Neural progenitor cell (in vitro differentiated cells): ENCODE measurements around the gene MRPL24. TPM values are rescaled to one million over a fixed set of nuclear protein-coding genes. Genes with fewer than 3 reads are reported as not detected.

Experiments
- DNase-seq: peaks from one replicate; pipeline ENCODE4 v3.0.0-alpha.2; 2016; ENCODE audit warnings: low spot score
- H2AFZ ChIP-seq: fragments of 200-600 bp; sonication (generic); replicated peaks from 2 replicates; pipeline ENCODE4 v1.6.1; 2016; ENCODE audit warnings: antibody characterized with exemption
- H3F3A ChIP-seq: fragments of 200-600 bp; sonication (generic); 2 replicates; pipeline ENCODE4 v1.6.1; 2016; ENCODE audit warnings: antibody characterized with exemption, low read depth
- H3K27ac ChIP-seq: fragments of 200-600 bp; sonication (generic); 2 replicates; pipeline ENCODE4 v1.5.1; 2016; ENCODE audit warnings: mild to moderate bottlenecking
- H3K27me3 ChIP-seq: fragments of 200-600 bp; sonication (generic); 2 replicates; pipeline ENCODE4 v1.6.1; 2016; ENCODE audit warnings: mild to moderate bottlenecking, moderate library complexity
- H3K36me3 ChIP-seq: fragments of 200-600 bp; sonication (generic); 2 replicates; pipeline ENCODE4 v1.5.1; 2016
- H3K4me1 ChIP-seq: fragments of 200-600 bp; sonication (generic); 2 replicates; pipeline ENCODE4 v1.6.1; 2016; ENCODE audit warnings: mixed run types
- H3K4me2 ChIP-seq: fragments of 200-600 bp; sonication (generic); 2 replicates; pipeline ENCODE4 v1.6.1; 2016
- H3K4me3 ChIP-seq: fragments of 200-600 bp; sonication (generic); 2 replicates; pipeline ENCODE4 v1.5.1; 2016
- H3K79me2 ChIP-seq: fragments of 200-600 bp; sonication (generic); 2 replicates; pipeline ENCODE4 v1.6.1; 2016; ENCODE audit warnings: low read depth
- H3K9ac ChIP-seq: fragments of 200-600 bp; sonication (generic); 2 replicates; pipeline ENCODE4 v1.6.1; 2016
- H3K9me3 ChIP-seq: fragments of 200-600 bp; sonication (generic); 2 replicates; pipeline ENCODE4 v1.5.1; 2016; ENCODE audit warnings: low read depth
- H4K20me1 ChIP-seq: fragments of 200-600 bp; sonication (generic); 2 replicates; pipeline ENCODE4 v1.6.1; 2016; ENCODE audit warnings: low read depth
- H3K27ac Mint-ChIP-seq: 3 replicates; pipeline ENCODE4 v1.8.0; 2021; ENCODE audit warnings: mixed read lengths
- H3K27me3 Mint-ChIP-seq: 2 replicates; pipeline ENCODE4 v1.8.0; 2022; ENCODE audit warnings: low read depth, mild to moderate bottlenecking, inconsistent platforms, moderate library complexity, mixed read lengths; ENCODE audit not compliant: insufficient read depth
- H3K36me3 Mint-ChIP-seq: 3 replicates; pipeline ENCODE4 v1.8.0; 2021; ENCODE audit warnings: mixed read lengths
- H3K4me1 Mint-ChIP-seq: 3 replicates; pipeline ENCODE4 v1.8.0; 2021; ENCODE audit warnings: mixed read lengths
- H3K4me3 Mint-ChIP-seq: 3 replicates; pipeline ENCODE4 v1.8.0; 2021; ENCODE audit warnings: mild to moderate bottlenecking, moderate library complexity, mixed read lengths
- H3K9me3 Mint-ChIP-seq: 3 replicates; pipeline ENCODE4 v1.8.0; 2020; ENCODE audit warnings: mixed read lengths
- EZH2 ChIP-seq: fragments of 200-600 bp; sonication (generic); IDR thresholded peaks from 2 replicates; pipeline ENCODE4 v1.6.1; 2017; ENCODE audit warnings: antibody characterized with exemption, mild to moderate bottlenecking, moderate library complexity
- EZH2phosphoT487 ChIP-seq: fragments of 200-600 bp; sonication (generic); IDR thresholded peaks from 2 replicates; pipeline ENCODE4 v1.6.1; 2017; ENCODE audit warnings: antibody characterized with exemption
- total RNA-seq: library from RNA; depleted of rRNA; stranded (reverse); fragments of >200 nt; gene quantifications from 2 replicates; pipeline ENCODE4 v1.2.3, GENCODE V29; 2015; ENCODE audit warnings: low replicate concordance
- TF ChIP-seq, protein P1 (sequence below): fragments of 200-600 bp; sonication (generic); IDR thresholded peaks from 2 replicates; pipeline ENCODE4 v1.5.1; 2017; ENCODE audit warnings: antibody characterized with exemption, mild to moderate bottlenecking

The MRPL24 gene
- total RNA-seq, 1 donor from 2014 or later, result 21.4 TPM

GRCh38 chr1:156708218-156708661 lies 32.6 kb downstream of the MRPL24 start:
- peak overlapping the region; percentile 91 for H3K27ac ChIP-seq
- no peak overlapping the region for H3K9ac ChIP-seq

DNA sequence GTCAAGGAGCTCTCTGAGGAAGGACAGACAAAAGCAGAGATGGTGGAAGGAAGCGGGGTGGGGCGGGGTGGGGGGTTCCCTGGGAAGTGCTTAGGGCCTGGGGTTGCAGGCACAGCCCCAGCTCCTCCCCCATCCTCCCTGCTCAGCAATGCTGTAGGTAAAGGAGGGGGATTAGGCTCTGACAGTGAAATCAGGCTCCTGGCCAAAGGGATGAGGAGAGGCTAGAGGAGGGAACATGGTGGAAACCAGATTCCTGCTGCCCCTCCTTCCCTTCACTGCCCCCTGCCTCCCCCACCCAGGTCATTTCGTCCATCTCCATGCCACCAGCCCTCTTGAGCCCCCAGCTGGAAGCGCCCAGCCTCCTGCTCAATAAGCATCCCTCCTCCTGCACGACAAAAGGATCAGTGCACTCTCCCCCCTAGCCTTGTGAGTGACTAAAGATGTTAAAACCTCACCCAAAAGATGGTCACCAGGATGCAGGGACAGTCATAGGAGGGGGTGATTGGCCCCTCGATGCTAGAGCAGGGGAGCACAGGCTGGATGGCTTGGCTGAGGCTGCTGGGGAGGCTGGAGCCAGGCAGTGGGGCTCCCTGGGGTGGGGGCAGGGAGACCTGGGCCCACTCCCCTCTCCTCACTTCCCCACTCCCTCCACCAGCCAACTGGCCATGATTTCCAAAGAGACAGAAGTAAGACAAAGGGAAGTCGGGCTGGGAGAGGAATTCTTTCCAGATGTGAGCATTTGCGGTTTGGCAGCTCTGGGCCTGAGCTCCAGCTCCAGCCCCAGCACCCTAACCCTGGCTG lies 33.3 kb downstream of the MRPL24 start:
- Histone ChIP-seq H3K4me2 (peak overlapping the region; percentile 96), H3K4me1 (peaks cover 75% of the 10 kb centered on the region), H2AFZ (no peak overlapping the region), H3K4me3 (peak overlapping the region; percentile 61), H3F3A (peaks cover 87% of the 10 kb centered on the region), H3K27ac (peak overlapping the region; percentile 91), H3K79me2 (peaks cover 26% of the 10 kb centered on the region), H3K9ac (no peak overlapping the region), H3K9me3 (no peaks in the 10 kb centered on the region), H3K36me3 (no peaks in the 10 kb centered on the region), H4K20me1 (peaks cover 20% of the 10 kb centered on the region), H3K27me3 (peaks cover 16% of the 10 kb centered on the region)
- Mint-ChIP-seq H3K27me3 (peaks cover 25% of the 10 kb centered on the region), H3K4me1 (peaks cover 78% of the 10 kb centered on the region), H3K36me3 (no peaks in the 10 kb centered on the region), H3K27ac (peak overlapping the region; percentile 95), H3K9me3 (no peaks in the 10 kb centered on the region), H3K4me3 (peak overlapping the region; percentile 87)
- DNase-seq, result peak; percentile 84
- TF ChIP-seq, protein P1, sequence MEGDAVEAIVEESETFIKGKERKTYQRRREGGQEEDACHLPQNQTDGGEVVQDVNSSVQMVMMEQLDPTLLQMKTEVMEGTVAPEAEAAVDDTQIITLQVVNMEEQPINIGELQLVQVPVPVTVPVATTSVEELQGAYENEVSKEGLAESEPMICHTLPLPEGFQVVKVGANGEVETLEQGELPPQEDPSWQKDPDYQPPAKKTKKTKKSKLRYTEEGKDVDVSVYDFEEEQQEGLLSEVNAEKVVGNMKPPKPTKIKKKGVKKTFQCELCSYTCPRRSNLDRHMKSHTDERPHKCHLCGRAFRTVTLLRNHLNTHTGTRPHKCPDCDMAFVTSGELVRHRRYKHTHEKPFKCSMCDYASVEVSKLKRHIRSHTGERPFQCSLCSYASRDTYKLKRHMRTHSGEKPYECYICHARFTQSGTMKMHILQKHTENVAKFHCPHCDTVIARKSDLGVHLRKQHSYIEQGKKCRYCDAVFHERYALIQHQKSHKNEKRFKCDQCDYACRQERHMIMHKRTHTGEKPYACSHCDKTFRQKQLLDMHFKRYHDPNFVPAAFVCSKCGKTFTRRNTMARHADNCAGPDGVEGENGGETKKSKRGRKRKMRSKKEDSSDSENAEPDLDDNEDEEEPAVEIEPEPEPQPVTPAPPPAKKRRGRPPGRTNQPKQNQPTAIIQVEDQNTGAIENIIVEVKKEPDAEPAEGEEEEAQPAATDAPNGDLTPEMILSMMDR, result no peak
- TF ChIP-seq EZH2phosphoT487 (no peak), EZH2 (no peak)

More at GRCh38 chr1:156708218-156708661, 32.6 kb downstream of the MRPL24 start:
- TF ChIP-seq EZH2, result no peak
- no peak for TF ChIP-seq EZH2phosphoT487
- TF ChIP-seq, protein P1, result no peak
- H3K36me3 ChIP-seq, result no peaks in the 10 kb centered on the region
- peaks cover 73% of the 10 kb centered on the region for H3K4me1 Mint-ChIP-seq
- H3K27ac Mint-ChIP-seq, result peak overlapping the region; percentile 92
- H3K4me2 ChIP-seq, result peak overlapping the region; percentile 96
- H3K9me3 ChIP-seq, result no peaks in the 10 kb centered on the region
- peaks cover 25% of the 10 kb centered on the region for H3K27me3 Mint-ChIP-seq
- peak overlapping the region; percentile 61 for H3K4me3 ChIP-seq
- DNase-seq, result peak; percentile 76
- peaks cover 16% of the 10 kb centered on the region for H3K27me3 ChIP-seq
- peaks cover 90% of the 10 kb centered on the region for H3F3A ChIP-seq
- peaks cover 14% of the 10 kb centered on the region for H4K20me1 ChIP-seq
- H3K4me3 Mint-ChIP-seq, result peak overlapping the region; percentile 73
- no peak overlapping the region for H2AFZ ChIP-seq
- peaks cover 19% of the 10 kb centered on the region for H3K79me2 ChIP-seq
- H3K9me3 Mint-ChIP-seq, result no peaks in the 10 kb centered on the region
- no peaks in the 10 kb centered on the region for H3K36me3 Mint-ChIP-seq
- H3K4me1 ChIP-seq, result peaks cover 68% of the 10 kb centered on the region

DNA sequence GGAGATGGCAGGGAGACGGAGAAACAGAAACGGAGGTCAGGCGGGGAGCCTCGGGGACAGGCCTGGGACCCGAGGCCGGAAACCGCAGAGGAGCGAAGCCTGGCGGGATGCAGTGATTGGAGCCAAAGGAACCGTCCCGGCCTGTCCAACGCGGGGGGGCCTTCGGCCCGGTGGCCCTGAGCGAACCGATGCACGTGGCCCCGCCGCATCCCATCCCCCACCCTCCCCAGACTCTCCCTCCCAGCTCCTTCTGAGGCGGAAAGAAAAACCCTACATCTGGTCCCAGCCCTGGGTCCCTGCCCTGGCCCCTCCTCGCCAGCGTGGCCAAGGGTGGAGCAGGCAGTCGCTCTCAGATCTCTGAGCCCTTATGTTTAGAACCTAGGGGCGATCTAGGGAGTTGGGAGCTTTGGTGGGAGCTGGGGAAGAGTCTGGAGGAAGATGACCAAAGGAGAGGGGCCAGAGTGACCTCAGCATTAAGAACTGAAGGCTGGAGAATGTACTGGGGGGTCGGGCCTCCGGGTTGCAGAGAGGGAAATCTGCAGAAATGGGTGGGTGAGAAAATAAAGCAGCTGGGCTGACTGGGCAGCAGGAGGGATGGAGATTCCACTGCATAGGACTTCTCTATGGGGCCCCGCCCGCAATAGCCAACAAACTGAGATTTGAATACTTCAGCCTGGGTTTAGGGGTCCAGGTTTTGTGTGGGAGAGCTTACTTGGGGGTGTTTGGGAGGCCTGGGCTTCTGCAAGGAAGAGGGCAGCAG lies 34.1 kb downstream of the MRPL24 start:
- H3K9me3 Mint-ChIP-seq, result no peaks in the 10 kb centered on the region
- Histone ChIP-seq H3K4me3 (peak overlapping the region; percentile 61), H2AFZ (no peak overlapping the region), H3K36me3 (no peaks in the 10 kb centered on the region), H3K4me2 (peak overlapping the region; percentile 96), H3K4me1 (peaks cover 75% of the 10 kb centered on the region), H3K27me3 (peaks cover 16% of the 10 kb centered on the region), H3K27ac (peak overlapping the region; percentile 91), H3F3A (peaks cover 83% of the 10 kb centered on the region), H3K9ac (no peak overlapping the region), H3K9me3 (no peaks in the 10 kb centered on the region), H4K20me1 (peaks cover 28% of the 10 kb centered on the region), H3K79me2 (peaks cover 33% of the 10 kb centered on the region)
- H3K4me1 Mint-ChIP-seq, result peaks cover 76% of the 10 kb centered on the region
- peaks cover 20% of the 10 kb centered on the region for H3K27me3 Mint-ChIP-seq
- peak; percentile 90 for DNase-seq
- H3K4me3 Mint-ChIP-seq, result peak overlapping the region; percentile 87
- TF ChIP-seq EZH2phosphoT487, result no peak
- TF ChIP-seq, protein P1, result no peak
- TF ChIP-seq EZH2, result no peak
- H3K36me3 Mint-ChIP-seq, result no peaks in the 10 kb centered on the region
- H3K27ac Mint-ChIP-seq, result peak overlapping the region; percentile 97
